Stimulated activated CD4-positive, alpha-beta T cell treated with anti-CD3 and anti-CD28 coated beads, TNF-alpha, amount 100 ng/mL, for 1 hour (primary cell): ENCODE data around the gene HPRT1.
"Not testable (repeated sequence)": the region's sequence is repeated elsewhere in the genome, so short reads cannot be mapped to it uniquely, and the experiment has no call there.

Source experiments
- DNase-seq, 3 donors: peaks; one replicate each; pipeline ENCODE4 v3.0.0-alpha.2; 2020; ENCODE audit warnings: low read depth in 3 of 3, low spot score in 1 of 3

HPRT1 gene, protein sequence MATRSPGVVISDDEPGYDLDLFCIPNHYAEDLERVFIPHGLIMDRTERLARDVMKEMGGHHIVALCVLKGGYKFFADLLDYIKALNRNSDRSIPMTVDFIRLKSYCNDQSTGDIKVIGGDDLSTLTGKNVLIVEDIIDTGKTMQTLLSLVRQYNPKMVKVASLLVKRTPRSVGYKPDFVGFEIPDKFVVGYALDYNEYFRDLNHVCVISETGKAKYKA

DNA sequence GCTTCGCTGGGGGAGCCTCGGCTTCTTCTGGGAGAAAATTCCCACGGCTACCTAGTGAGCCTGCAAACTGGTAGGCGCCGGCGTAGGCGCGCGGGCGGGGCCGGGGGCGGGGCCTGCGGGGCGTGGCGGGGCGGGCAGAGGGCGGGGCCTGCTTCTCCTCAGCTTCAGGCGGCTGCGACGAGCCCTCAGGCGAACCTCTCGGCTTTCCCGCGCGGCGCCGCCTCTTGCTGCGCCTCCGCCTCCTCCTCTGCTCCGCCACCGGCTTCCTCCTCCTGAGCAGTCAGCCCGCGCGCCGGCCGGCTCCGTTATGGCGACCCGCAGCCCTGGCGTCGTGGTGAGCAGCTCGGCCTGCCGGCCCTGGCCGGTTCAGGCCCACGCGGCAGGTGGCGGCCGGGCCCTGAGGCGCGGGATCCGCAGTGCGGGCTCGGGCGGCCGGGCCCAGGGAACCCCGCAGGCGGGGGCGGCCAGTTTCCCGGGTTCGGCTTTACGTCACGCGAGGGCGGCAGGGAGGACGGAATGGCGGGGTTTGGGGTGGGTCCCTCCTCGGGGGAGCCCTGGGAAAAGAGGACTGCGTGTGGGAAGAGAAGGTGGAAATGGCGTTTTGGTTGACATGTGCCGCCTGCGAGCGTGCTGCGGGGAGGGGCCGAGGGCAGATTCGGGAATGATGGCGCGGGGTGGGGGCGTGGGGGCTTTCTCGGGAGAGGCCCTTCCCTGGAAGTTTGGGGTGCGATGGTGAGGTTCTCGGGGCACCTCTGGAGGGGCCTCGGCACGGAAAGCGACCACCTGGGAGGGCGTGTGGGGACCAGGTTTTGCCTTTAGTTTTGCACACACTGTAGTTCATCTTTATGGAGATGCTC is at the start of gene HPRT1:
HPRT1 (plus strand) TSS at position 161 of the 857 bp plus-strand sequence; CDS start at position 308, 147 bp downstream.
- peak; percentile 25 to 61 (median 60) for DNase-seq

DNA sequence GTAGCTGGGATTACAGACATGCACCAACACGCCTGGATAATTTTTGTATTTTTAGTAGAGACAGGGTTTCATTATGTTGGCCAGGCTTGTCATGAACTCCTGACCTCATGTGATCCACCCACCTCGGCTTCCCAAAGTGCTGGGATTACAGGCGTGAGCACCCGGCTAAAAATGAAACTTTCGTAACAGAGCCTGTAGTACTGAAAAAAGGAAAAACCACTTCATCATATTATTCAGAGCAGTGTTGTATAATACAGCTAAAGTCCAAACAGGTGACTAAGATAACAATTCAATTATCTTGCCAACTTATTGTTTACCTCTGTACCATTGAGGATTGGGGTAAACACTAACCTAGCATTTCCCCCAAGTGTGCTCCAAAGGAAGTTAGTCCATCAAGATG is 43.9 kb upstream of the HPRT1 start:
- DNase-seq, result no peak

DNA sequence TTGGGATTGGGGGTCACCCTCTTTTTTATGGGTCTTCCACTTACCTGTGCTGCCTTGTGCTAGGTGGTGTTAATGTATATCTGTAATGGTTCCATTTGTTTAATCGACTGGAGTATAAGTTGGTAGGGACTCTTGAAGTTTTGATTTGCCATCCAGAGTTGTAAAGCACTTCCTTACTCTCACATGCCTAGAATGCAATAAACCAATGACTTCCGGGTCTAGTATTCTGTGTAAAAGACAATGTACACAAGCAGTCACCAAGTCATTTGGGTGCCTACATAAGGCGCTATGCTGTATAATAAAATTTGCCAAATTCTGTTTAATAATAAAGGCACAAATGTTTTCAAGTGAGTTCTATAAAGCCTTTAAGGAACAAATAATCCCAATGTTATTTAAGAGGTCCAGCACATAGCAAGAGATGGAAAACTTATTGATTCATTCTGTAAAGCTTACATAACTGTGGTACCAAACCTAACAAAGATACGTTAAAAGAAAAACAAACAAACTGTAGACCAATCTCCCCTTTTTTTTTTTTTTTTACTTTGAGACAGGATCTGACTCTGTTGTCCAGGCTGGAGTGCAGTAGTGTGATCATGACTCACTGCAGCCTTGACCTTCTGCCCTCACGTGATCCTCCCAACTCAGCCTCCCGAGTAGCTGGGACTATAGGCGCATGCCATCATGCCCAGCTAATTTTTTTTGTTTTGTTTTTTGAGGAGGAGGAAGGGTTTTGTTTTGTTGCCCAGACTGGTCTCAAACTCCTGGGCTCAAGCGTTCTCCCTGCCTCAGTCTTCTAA is 41.5 kb upstream of the HPRT1 start:
- DNase-seq, result no peak

DNA sequence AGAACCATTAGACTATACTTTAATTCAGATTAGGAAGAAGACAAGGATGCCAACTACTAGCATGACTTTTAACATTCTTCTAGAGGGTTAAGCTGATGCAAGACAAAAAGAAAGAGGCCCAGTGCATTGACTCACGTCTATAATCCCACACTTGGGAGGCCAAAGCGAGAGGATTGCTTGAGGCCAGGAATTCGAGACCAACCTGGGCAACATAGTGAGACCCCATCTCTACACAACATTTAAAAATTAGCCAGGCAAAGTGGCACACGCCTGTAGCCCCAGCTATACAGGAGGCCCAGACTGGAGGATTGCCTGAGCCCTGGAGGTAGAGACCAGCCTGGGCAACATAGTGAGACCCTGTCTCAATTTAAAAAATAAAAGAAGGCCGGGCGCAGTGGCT is 40.2 kb upstream of the HPRT1 start:
- no peak for DNase-seq

- no peak for DNase-seq
Observed at GRCh38 chrX:134423606-134424005, 36.4 kb upstream of the HPRT1 start.

- no peak for DNase-seq
Observed at GRCh38 chrX:134426281-134426680, 33.7 kb upstream of the HPRT1 start.

DNA sequence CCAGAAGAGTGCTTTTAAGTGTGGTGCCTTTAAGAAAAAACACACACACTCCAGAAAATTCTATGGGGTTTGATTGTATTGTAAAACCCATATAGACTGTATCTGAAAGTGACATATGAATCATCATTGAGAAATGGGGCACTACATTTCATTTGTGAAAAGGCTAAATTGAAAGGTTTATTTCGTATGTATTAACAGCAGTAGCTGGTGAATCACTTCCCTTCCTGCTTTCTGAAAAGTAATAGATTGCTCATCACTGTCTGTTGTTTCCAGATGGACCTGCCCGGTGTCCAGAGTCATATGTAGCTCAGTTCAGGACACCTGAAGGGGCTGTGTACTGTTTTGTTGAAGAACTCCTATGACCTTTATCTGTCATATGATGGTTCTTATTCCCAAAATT is 28.1 kb upstream of the HPRT1 start:
- no peak for DNase-seq

DNA sequence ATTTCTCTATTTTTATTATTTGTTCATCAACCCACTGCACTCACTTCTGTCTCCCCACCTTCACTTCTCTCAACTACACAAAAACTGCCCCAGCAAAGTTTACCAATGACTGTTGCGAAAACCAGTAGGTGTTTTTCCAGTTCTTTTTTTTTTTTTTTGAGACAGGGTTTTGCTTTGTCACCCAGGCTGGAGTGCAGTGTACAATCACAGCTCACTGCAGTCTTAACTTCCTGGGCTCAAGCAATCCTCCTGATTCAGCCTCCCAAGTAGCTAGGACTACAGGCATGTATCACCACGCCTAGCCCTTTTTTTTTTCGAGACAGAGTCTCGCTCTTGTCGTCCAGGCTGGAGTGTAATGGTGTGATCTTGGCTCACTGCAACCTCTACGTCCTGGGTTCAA is 24.1 kb upstream of the HPRT1 start:
- no peak for DNase-seq

DNA sequence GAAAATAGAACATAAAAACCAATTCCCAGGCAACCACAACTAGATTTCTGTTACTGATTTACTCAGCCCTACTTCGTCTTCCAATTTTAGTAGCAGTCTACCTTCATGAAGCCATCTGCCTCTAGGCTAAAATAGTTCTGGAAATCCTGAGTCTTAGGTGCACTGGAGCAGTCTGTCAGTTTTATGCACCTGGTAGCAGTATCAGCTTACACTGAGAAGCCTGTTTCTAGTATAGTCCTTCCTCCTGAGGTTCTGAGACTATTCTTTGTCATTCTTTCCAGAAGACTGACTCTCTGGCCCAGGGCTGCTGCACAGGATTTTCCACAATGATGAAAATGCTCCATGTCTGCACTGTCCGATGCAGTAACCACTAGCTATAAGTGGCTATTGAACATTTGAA is 16.9 kb upstream of the HPRT1 start:
- no peak for DNase-seq

- DNase-seq, result no peak
Observed at GRCh38 chrX:134443461-134443860, 16.5 kb upstream of the HPRT1 start.

DNA sequence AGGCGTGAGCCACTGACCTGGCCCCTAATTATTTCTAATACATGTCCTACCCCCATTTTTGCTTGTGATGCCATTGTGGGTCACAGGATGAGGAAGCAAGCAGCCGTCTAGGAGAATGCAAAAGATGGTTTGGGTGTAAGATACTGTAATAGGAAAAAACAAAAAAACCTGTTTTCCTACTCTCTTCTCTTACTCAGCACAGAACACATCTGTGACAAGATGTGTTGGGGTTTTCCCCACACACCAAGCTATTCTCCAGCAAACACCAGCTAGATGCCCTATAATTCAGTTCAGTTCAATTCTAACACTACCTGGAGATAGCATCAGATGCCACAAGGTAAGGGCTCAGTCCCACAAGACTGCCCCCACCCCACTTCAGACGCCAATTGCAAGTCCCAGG is 15.3 kb upstream of the HPRT1 start:
- DNase-seq, result no peak

GRCh38 chrX:134452596-134452995 is 7.4 kb upstream of the HPRT1 start:
- DNase-seq, result no peak

DNA sequence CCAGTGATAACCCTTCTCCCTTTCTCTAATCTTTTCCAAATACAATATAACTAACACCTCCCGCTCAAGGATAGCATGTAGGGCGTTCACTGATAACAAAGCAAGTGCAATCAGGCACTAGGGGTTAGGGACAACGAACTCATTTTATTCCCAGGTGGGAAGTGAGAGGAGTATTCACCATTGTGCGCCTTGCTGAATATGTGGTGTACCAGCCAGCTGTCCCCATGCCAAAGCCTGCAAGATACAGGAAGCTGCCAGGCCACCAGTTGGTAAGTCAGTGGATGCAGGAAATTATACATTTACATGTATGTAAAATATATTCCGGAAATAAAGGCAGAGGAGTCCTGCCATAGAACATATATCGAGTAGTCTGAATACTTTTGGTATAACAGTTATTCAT is 6.3 kb upstream of the HPRT1 start:
- no peak for DNase-seq

- no peak for DNase-seq
Observed at GRCh38 chrX:134454506-134454905, 5.5 kb upstream of the HPRT1 start.

DNA sequence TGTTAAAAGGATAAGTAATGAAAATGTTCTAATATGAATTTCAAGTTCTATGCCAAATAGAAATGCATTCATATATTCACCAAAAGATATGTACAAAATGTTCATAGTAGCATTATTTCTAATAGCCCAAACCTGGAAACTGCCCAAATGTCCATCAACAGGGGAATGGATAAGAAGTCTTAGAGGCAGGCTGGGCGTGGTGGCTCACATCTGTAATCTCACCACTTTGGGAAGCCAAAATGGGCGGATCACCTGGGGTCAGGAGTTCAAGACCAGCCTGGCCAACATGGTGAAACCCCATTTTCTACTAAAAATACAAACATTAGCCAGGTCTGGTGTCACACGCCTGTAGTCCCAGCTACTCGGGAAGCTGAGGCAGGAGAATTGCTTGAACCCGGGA is 2.3 kb upstream of the HPRT1 start:
- no peak for DNase-seq

DNA sequence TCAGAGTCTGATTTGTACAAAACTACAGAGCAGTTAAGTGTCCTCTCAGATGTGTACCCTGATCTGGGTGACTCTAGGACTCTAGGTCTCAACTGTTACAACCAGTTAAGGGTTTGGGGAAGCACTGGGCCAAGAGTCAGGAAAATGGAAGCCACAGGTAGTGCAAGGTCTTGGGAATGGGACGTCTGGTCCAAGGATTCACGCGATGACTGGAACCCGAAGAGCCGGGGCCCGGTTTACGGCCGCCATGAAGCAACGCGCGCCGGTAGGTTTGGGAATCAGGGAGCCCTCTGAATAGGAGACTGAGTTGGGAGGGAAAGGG is 321 bp upstream of the HPRT1 start:
- DNase-seq, result no peak

DNA sequence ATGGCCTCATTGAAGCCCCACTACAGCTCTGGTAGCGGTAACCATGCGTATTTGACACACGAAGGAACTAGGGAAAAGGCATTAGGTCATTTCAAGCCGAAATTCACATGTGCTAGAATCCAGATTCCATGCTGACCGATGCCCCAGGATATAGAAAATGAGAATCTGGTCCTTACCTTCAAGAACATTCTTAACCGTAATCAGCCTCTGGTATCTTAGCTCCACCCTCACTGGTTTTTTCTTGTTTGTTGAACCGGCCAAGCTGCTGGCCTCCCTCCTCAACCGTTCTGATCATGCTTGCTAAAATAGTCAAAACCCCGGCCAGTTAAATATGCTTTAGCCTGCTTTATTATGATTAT is 876 bp downstream of the HPRT1 start:
- no peak for DNase-seq

DNA sequence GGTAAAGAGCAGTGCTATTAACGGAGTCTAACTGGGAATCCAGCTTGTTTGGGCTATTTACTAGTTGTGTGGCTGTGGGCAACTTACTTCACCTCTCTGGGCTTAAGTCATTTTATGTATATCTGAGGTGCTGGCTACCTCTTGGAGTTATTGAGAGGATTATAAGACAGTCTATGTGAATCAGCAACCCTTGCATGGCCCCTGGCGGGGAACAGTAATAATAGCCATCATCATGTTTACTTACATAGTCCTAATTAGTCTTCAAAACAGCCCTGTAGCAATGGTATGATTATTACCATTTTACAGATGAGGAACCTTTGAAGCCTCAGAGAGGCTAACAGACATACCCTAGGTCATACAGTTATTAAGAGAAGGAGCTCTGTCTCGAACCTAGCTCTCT is 1.5 kb downstream of the HPRT1 start:
- no peak for DNase-seq

GRCh38 chrX:134462927-134463326 is 3.0 kb downstream of the HPRT1 start:
- no peak for DNase-seq

- not testable (repeated sequence) for DNase-seq
Observed at GRCh38 chrX:134464453-134464852, 4.5 kb downstream of the HPRT1 start.

GRCh38 chrX:134469486-134469885 is 9.5 kb downstream of the HPRT1 start:
- no peak for DNase-seq

DNA sequence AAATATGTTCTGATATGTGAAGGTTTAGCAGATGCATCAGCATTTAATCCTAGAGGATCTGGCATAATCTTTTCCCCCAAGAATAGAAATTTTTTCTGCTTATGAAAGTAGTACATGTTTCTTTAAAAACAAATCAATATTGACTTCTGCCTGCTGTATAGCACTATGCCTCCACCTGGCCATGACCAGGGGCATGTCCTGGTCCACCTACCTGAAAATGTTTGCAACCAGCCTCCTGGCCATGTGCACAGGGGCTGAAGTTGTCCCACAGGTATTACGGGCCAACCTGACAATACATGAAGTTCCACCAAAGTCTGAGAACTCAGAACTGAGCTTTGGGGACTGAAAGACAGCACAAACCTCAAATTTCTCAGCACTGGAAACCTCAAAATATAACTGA is 10.0 kb downstream of the HPRT1 start:
- DNase-seq, result no peak
